ENCODE data around the gene BAZ1B. TPM values are rescaled to one million over a fixed set of nuclear protein-coding genes. Genes with fewer than 3 reads are reported as not detected.
"Not testable (repeated sequence)": the region's sequence is repeated elsewhere in the genome, so short reads cannot be mapped to it uniquely, and the experiment has no call there.

The BAZ1B gene
- total RNA-seq, 2 experiments from 2014 or later, result 77.8 to 117 TPM

GRCh38 chr7:73556208-73557107, 34.4 kb upstream of the BAZ1B start:
- intact Hi-C loops (cut with micrococcal nuclease; ENCODE audit: unreplicated experiment), result loop anchor here (1.0 kb wide), 3 partner anchors 22 to 34 kb away; partner anchors contain the start of genes BAZ1B and TBL2
- Histone ChIP-seq H4K20me1 (ENCODE audit: insufficient read depth, low read length) (peaks cover 6% of the 10 kb centered on the region; the same call in 1 of the 2 replicates), H3K36me3 (ENCODE audit: insufficient read depth, low read length) (peaks cover 36% of the 10 kb centered on the region), H3K4me3 (ENCODE audit: low read depth, low read length, poor library complexity, severe bottlenecking) (peak overlapping the region; percentile 91), H3K4me2 (ENCODE audit: low read length) (peak overlapping the region; percentile 99), H3K79me2 (ENCODE audit: insufficient read depth, low read depth, low read length) (peaks cover 36% of the 10 kb centered on the region), H3K9me3 (ENCODE audit: low read length) (no peaks in the 10 kb centered on the region), H3K4me1 (ENCODE audit: insufficient read depth, low read length, poor library complexity, severe bottlenecking) (peaks cover 19% of the 10 kb centered on the region), H3K9me2 (ENCODE audit: insufficient read depth, low read length) (no peaks in the 10 kb centered on the region), H3K27ac (ENCODE audit: low read depth, low read length, poor library complexity, severe bottlenecking) (peak overlapping the region; percentile 85), H2AFZ (ENCODE audit: low read length) (no peak overlapping the region; the same call in 1 of the 2 replicates)
- ChIA-PET POLR2A (interaction anchor here (0.8 to 1.7 kb wide), 5 partner anchors 9 to 35 kb away, joined by 3 to 7 read pairs (median 5); partner anchors contain the start of gene BAZ1B), CTCF (ENCODE audit: unreplicated experiment) (no interaction called here)
- no peak for TF ChIP-seq CTCF (conservative IDR thresholded peaks at IDR 0.05; ENCODE audit: low read length)
- no peak for TF ChIP-seq EZH2phosphoT487 (IDR thresholded peaks at IDR 0.05; ENCODE audit: borderline replicate concordance, low read depth, low read length)
- DNase-seq (ENCODE audit: low spot score), result no peak
- BruUV-seq (replicated peaks), result TSS peak; percentile 62

- H3K79me2 ChIP-seq (ENCODE audit: insufficient read depth, low read depth, low read length), result peaks cover 36% of the 10 kb centered on the region
- no peaks in the 10 kb centered on the region for H3K9me2 ChIP-seq (ENCODE audit: insufficient read depth, low read length)
- H3K4me2 ChIP-seq (ENCODE audit: low read length), result peak overlapping the region; percentile 99
- DNase-seq (ENCODE audit: low spot score), result no peak
- peaks cover 19% of the 10 kb centered on the region for H3K4me1 ChIP-seq (ENCODE audit: insufficient read depth, low read length, poor library complexity, severe bottlenecking)
- POLR2A ChIA-PET, result interaction anchor here (1.0 to 1.7 kb wide), 4 partner anchors 11 to 33 kb away, joined by 4 to 7 read pairs (median 6); partner anchors contain the start of gene BAZ1B
- H3K4me3 ChIP-seq (ENCODE audit: low read depth, low read length, poor library complexity, severe bottlenecking), result peak overlapping the region; percentile 91
- H3K9me3 ChIP-seq (ENCODE audit: low read length), result no peaks in the 10 kb centered on the region
- no TSS peak for BruUV-seq (replicated peaks)
- TF ChIP-seq CTCF (conservative IDR thresholded peaks at IDR 0.05; ENCODE audit: low read length) (no peak), EZH2phosphoT487 (IDR thresholded peaks at IDR 0.05; ENCODE audit: borderline replicate concordance, low read depth, low read length) (no peak)
- peaks cover 6% of the 10 kb centered on the region; the same call in 1 of the 2 replicates for H4K20me1 ChIP-seq (ENCODE audit: insufficient read depth, low read length)
- CTCF ChIA-PET (ENCODE audit: unreplicated experiment), result no interaction called here
- intact Hi-C loops (cut with micrococcal nuclease; ENCODE audit: unreplicated experiment), result no loop called here
- no peak overlapping the region for H2AFZ ChIP-seq (ENCODE audit: low read length)
- H3K27ac ChIP-seq (ENCODE audit: low read depth, low read length, poor library complexity, severe bottlenecking), result no peak overlapping the region
- H3K36me3 ChIP-seq (ENCODE audit: insufficient read depth, low read length), result peaks cover 44% of the 10 kb centered on the region
These were observed 33.4 kb upstream of the BAZ1B start for GRCh38 chr7:73555411-73555982.

DNA sequence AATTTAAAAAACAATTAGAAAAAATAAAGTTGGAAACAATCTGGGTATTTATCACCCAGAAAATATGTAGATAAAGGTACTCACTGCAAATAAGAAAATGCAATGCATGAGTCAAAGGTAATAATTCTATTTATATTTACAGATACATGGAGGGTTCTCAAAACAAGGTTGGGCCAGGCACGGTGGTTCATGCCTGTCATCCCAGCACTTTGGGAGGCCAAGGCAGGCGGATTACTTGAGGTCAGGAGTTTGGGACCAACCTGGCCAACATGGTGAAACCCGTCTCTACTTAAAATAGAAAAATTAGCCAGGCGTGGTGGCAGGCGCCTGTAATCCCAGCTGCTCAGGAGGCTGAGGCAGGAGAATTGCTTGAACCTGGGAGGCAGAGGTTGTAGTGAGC, 28.0 kb upstream of the BAZ1B start:
- H2AFZ ChIP-seq (ENCODE audit: low read length); DNase-seq (ENCODE audit: low spot score); CTCF ChIA-PET (ENCODE audit: unreplicated experiment); H4K20me1 ChIP-seq (ENCODE audit: insufficient read depth, low read length); H3K9me3 ChIP-seq (ENCODE audit: low read length); POLR2A ChIA-PET; H3K4me3 ChIP-seq (ENCODE audit: low read depth, low read length, poor library complexity, severe bottlenecking); BruUV-seq (replicated peaks); H3K9me2 ChIP-seq (ENCODE audit: insufficient read depth, low read length); H3K4me2 ChIP-seq (ENCODE audit: low read length); intact Hi-C loops (cut with micrococcal nuclease; ENCODE audit: unreplicated experiment); H3K4me1 ChIP-seq (ENCODE audit: insufficient read depth, low read length, poor library complexity, severe bottlenecking); H3K27ac ChIP-seq (ENCODE audit: low read depth, low read length, poor library complexity, severe bottlenecking): not testable (repeated sequence)
- H3K36me3 ChIP-seq (ENCODE audit: insufficient read depth, low read length), result peaks cover 92% of the 10 kb centered on the region
- H3K79me2 ChIP-seq (ENCODE audit: insufficient read depth, low read depth, low read length), result peaks cover 30% of the 10 kb centered on the region

Measured in OCI-LY7 (cell line).